Myocyte (in vitro differentiated cells): ENCODE results near the gene AP2B1. TPM values are rescaled to one million over a fixed set of nuclear protein-coding genes. Genes with fewer than 3 reads are reported as not detected.

ENCODE experiments used
- DNase-seq: peaks from one replicate; pipeline ENCODE4 v3.0.0-alpha.2; 2012; ENCODE audit warnings: low read depth
- total RNA-seq: library from RNA; depleted of rRNA; stranded (reverse); fragments of >200 nt; gene quantifications from 2 replicates; pipeline ENCODE4 v1.2.3, GENCODE V29; 2014

Gene AP2B1
- total RNA-seq, 1 donor from 2014 or later: 47.0 TPM

GRCh38 chr17:35769895-35770486 is 182.9 kb downstream of the AP2B1 start:
- DNase-seq: no peak

- no peak for DNase-seq
Measured at GRCh38 chr17:35773129-35773528, 186.0 kb downstream of the AP2B1 start.

- no peak for DNase-seq
Measured at GRCh38 chr17:35773679-35774425, 186.7 kb downstream of the AP2B1 start.

- peak; percentile 53 for DNase-seq
Measured at GRCh38 chr17:35774499-35774898, 187.4 kb downstream of the AP2B1 start.

GRCh38 chr17:35775039-35775438 is 187.9 kb downstream of the AP2B1 start:
- no peak for DNase-seq

- no peak for DNase-seq
Measured at GRCh38 chr17:35775583-35775982, 188.5 kb downstream of the AP2B1 start.

Other genes with a start within 250 kb of the AP2B1 start
- 6.5 and 15.1 TPM in 2 replicates for gene SLFN11, start 213.7 kb upstream of the AP2B1 start, total RNA-seq
- 21.3 and 23.1 TPM in 2 replicates for gene SLFN12, start 154.8 kb upstream of the AP2B1 start, total RNA-seq
- gene SLFN13, start 138.6 kb upstream of the AP2B1 start, total RNA-seq: 0.37 and 1.1 TPM in 2 replicates
- not detected in 2 replicates for gene SLFN12L, start 49.6 kb upstream of the AP2B1 start, total RNA-seq
- not detected in 2 replicates for gene SLFN14, start 26.5 kb upstream of the AP2B1 start, total RNA-seq
- 7.4 and 12.4 TPM in 2 replicates for gene PEX12, start 8.8 kb upstream of the AP2B1 start, total RNA-seq
- 1.1 and 1.3 TPM in 2 replicates for gene RASL10B, start 144.3 kb downstream of the AP2B1 start, total RNA-seq
- 0.08 TPM in 1 of 2 replicates, not detected in the other for gene GAS2L2, start 165.9 kb downstream of the AP2B1 start, total RNA-seq
- gene C17orf50, start 173.6 kb downstream of the AP2B1 start, total RNA-seq: not detected in 2 replicates
- gene MMP28, start 208.3 kb downstream of the AP2B1 start, total RNA-seq: 0.42 and 0.99 TPM in 2 replicates
- gene TAF15, start 222.2 kb downstream of the AP2B1 start, total RNA-seq: 25.1 and 25.7 TPM in 2 replicates